Suppressor macrophage treated with lipopolysaccharide for 4 hours (primary cell): ENCODE data around the gene USP15.
"Not testable (repeated sequence)": the region's sequence is repeated elsewhere in the genome, so short reads cannot be mapped to it uniquely, and the experiment has no call there.

Source experiments
- DNase-seq: peaks from one replicate; pipeline ENCODE4 v3.0.0-alpha.2; 2020

The USP15 gene

DNA sequence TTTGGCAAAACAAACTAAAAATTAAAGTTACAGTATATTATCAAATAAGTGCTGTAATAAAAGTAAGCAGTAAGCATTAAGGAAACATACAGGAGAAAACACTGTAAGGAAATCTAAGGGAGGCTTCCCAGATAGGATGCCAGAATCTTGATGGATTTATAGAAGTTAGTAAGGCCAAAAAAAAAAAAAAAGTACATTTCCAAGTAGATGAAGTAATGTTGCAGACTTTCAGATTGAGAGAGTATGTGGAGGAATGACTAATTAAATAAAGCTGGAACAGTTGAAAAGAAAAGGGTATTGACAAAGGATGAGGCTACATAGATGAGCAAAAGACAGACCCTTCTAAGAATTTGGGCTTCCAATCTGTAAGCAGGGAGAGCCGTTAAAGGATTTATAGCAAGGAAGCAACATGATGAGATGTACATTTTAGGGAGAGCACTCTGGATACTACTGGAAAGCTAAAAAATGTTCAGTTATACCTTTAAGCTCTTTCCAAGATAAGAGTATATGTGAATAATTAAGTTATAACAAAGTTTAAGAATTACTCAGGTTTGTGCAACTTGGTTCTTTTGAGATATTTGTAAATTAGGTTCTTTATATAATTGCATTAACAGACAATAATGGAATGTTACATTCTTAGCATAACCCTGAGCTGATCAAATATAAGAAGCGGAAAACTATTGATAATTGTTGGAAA is 119.0 kb downstream of the USP15 start:
- no peak for DNase-seq

DNA sequence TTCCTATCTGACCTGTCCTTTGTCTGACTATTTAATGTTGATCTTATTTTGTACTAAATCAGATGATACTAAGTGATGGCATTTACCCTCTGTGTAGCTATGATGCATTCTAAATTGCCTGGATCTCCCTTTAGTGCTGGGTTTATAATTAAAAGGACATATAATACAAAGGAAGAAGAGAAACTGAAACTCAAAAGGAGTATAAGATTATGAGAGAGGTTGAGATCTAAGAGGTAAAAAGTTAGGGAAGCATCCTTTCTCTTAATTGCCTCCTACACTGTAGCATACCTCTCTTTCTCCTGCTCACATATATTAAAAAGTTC is 119.5 kb downstream of the USP15 start:
- DNase-seq, result no peak

DNA sequence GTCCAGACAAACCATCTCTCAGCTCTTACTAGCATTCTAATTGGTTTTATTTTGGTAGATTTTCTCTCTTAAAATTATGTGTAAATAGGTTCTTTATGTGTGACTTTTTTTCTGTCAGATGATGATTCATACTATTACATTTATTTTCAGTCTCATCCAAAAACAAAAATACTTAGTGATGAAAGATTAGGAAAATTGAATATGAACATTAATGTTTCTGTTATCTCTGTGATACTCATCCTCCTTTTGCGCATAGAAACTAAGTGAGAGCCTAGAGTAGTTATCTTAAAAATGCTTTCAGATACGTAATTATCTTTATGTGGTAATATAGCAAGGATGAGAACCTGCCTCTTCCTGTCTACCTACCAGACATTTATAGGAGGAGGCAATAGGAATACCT is 122.3 kb downstream of the USP15 start:
- DNase-seq, result no peak

DNA sequence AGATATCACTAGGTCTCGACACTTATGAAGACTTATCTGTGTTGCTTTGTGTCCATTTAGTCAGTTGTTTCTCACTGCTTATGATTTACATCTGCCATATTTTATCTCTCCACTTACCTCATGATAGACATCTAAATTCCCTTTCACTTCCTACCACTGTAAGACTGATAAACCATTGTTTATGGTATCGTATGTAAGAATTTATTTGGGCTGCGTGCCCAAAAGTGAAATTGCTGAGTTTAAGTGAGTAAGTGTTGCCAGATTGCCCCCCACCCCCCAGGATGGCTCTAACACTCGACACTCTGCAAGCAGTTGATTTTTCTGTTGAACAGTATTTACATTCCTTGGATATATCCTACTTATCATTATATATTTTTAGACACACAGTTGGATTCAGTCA is 136.5 kb downstream of the USP15 start:
- no peak for DNase-seq

DNA sequence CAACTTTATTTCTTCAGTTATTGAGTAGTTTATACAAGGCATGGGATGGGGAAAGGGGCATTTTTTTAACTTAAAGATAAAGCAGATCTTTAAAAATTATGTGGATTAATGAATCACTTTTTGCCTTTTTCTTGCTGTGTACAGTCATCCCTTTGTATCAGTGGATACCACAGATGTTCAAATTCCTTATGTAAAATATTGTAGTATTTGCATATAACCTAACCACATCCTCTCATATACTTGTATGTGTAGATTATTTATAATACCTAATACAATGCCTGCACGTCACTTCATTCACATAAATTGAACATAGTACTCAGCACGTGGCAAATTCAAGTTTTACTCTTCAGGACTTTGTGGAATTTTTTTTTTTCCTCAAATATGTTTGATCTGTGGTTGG is 139.9 kb downstream of the USP15 start:
- no peak for DNase-seq

DNA sequence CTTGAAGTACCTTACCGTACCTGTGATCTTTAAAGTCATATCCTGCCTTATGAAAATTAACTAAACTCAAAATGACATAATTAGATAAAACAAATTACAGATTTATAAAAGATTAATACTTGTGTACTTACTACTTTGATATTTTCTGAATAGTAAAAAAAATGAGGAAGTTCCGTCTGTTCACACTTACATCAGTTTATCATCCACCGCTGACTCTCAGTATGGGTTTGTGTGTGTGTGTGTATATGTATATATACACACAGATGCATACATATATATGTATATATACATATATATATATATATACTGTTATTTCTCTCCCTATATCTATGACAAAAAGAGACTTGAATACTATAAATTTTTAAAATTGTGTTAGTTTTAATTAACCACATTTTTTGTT is 141.4 kb downstream of the USP15 start:
- no peak for DNase-seq

DNA sequence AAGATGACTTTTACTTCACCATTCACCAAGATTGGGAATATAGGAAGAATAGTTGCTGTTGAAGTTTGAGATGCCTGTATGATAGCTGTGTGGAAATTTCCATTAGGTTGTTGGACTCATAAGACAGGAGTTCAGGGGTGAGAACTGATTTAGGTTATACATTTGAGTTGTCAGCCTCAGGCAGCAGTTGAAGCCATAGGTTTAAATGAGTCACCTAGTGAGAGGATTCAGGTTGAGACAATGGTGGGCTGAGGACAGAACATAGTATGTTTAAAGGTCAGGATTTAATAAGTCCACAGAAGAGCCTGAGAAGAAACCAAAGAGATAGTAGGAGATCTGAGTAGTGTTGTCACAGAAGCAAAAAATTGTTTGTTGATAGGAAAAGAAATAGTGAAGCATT is 142.8 kb downstream of the USP15 start:
- DNase-seq, result no peak

DNA sequence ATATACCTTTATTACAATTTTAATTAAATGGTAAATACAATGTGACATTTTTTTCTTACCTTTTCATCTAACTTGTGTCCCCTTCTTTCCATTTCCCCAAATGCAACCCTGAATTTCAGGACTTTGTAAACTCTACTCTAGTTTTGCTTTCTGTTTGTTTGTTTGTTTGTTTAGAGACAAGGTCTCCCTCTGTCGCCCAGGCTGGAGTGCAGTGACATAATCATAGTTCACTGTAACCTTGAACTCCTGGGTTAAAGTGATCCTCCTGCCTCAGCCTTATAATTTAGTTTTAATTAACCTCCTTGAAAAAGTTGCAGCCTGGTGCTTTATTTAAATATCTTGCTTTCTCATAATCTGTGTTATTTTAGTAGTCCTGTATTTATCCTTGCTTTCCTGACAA is 147.4 kb downstream of the USP15 start:
- no peak for DNase-seq

DNA sequence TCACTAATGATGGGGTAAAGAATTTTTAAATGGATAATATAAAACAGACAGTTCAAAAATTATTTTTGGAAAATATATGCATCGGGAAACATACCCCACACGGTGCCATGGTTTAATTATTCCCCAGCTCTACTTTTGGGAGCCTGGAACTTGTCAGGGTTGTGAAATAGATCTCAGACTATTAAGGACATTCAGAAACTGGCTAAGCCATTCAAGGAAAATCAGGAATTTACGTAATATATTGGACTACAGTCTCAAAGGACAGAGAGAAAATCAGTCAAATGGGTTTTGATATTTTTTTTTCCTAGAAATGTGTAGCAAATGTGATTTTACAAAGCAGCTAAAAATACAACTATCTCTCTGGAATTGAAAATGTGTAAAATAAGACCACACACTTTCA is 148.9 kb downstream of the USP15 start:
- no peak for DNase-seq

DNA sequence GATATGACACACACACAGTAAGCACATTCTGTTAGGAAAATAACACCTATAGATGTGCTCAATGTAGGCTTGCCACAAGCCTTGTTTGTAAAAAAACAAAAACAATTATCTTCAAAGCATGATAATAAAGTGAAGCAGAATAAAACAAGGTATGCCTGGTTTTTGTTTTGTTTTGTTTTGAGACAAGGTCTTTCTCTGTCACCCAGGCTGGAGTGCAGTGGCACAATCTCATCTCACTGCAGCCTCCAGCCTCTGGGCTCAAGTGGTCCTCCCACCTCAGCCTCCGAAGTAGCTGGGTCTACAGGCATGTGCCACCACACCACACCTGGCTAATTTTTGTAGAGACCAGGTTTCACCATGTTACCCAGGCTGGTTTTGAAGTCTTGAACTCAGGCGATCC is 154.0 kb downstream of the USP15 start:
- DNase-seq, result no peak

DNA sequence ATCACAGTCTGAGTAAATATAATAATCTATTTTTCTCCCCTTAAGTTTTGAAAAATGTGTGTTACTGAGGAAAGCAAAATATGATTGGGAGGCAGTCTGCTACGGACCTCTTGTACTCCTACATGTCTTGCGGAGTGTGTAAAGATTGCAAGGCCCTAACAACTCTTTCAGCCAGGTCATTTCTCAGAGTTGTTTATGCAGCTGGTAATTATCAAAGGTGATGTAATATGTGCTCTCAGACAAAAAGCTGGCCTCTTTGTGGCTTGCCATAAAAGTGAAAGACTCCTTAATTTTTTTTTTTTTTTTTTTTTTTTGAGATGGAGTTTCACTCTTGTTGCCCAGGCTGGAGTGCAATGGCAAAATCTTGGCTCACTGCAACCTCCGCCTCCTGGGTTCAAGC is 165.9 kb downstream of the USP15 start:
- DNase-seq, result no peak

DNA sequence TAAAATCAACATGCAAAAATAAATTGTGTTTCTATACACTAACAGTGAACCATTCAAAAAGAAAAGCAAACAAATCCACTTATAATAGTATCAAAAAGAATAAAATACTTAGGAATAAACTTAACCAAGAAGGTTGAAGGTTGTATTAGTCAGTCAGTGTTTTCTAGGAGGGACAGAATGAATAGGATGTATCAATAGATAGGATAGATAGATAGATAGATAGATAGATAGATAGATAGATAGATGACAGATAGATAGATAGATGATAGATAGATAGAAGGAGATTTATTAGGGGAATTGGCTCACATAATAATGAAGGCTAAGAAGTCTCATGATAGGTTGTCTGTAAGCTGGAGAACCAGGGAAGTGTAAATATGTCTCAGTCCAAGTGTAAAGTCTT is 169.3 kb downstream of the USP15 start:
- DNase-seq, result no peak

DNA sequence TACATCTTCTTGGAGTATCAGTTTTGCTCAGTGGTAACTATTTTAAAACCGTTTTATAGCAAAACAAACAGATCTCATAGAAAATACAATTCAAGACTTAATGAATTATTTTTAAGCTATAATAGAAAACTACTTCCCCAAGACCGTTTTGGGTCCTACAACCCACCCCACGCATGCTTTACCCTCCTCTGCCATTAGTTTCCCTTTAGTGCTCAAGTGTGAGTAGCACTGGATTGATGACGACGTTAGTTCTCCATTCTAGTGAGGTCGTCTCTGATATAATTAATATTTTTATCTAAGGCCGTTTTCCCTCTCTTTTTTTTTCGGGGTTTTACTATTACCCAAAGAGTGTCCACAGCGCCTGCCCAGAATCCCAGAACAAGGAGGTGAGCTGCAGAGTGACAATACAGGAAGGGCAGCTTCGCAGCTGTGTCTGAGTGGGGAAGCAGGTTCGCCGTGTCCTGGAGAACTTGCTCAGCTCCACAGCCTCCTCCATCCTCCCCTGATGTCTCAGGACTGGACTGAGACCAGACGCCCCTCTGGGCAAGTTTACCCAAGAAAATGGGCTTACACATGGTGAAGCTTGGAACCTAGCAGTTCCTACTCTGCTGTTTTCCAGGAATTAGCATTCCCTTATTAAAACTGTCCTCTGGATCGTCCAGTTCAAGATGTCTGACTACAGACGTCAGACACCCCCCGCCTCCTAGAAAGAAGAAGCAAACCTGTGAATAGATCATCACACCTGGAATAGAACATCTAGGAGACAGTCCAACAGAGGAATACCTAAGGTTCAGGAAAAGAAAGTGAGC is 174.5 kb downstream of the USP15 start:
- DNase-seq, result peak; percentile 35

DNA sequence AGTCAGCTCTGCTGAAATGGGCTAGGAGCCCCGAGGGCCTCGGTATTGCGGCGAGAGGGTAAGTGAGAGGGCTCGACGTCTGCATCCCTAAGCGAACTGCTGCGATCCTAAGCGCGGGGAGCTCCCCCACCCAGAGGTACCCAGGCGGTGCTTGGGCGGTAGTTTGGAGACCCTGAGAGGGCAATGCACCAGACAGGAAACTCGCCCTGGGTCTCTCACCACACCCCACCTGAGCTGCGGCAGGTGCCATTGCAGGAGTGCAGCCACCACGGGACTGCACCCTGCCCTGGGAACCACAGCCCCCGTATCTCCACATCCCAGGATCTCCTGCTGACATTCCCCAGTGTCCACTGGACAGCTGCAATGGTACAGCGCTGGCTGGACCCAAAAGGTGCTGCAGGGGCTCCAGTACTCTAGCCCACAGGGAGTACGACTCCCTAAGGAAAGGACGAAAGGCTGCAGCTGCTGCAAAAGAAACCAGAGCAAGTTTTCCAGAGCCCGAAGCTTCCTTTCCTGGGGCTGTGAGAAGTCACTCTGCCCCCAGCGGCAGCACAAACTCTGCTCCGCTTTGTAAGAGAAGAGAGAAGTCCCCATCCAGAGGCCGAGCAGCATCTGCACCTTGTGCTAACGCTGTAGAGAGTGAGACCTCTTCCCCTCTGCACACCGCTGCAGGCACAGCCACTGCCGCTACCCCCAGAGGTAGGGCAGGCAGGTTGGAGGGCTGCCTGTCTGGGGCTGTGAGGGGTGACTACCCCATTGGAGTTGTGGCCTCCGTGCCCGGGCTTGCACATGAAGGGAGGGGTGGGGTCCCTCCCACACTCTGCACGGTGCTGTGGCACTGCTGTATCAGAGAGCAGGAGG is 175.3 kb downstream of the USP15 start:
- DNase-seq, result peak; percentile 65

DNA sequence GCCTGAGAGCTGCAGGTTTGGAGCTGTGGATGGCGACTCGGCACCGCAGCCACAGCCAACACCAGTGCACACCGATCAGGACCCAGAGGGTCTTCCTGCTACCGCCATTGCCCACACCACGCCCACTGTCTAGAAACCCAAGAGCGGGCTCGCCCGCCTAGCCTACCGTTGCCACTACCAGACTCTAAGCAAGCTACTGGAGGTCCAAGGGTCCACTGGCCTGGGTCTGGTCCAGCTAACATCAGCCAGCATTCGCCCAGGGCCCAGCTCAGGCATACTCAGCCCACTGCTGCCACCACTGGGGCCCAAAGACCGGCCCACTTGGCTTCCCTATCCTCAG is 175.9 kb downstream of the USP15 start:
- DNase-seq, result no peak

DNA sequence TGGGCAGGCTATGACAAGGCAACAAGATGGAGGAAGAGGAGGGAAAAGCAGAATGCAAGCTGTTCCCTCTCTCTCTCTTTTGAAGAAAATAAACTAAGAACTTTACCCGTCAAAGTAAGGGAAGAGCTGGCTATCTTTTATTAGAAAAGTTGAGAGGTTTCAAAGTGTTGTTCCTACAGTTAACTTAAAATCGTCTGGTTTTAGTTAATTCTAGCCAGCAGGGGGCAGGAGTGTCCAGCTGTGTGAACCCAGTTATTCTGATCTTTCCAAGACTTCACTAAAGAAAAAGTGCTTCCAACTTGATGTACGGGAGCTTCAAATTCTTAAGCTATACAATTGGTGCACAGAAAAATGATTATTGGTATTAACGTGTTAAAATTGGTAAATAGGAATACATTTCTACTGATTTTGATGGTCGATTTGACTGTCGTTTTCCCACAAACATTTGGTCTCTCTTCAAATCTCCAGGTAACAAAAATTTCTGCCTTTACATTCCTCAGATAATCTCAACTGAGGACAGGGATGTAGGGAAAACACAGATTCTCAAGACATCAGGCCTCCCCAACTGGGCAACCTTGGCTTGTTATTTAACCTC is 178.0 kb downstream of the USP15 start:
- peak; percentile 69 for DNase-seq

DNA sequence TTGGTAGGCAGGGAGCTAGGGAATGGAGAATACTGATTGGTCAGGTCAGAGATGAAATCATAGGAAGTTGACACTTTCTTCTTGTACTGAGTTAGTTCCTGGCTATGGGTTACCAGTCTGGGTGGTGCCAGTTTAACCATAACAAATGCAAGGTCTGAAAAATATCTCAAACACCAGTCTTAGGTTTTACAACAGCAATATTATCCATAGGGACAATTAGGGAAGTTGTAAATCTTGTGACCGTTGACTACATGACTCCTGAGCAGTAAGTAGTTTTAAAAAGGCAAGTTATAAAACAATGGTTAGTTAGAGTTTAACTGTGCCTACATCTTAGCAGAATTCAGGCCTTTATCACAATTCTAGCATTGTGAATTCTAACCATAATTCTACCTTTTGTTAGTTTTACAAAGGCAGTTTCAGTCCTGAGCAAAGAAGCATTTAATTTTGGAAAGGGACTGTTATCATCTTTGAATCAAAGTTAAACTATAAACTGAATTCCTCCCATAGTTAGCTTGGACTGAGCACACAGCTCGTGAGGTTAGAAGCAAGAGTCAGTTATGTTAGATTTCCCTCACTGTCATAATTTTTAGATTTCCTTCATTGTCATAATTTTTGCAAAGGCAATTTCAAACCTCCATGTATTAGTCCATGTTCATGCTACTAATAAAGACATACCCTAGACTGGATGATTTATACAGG is 186.7 kb downstream of the USP15 start:
- no peak for DNase-seq

DNA sequence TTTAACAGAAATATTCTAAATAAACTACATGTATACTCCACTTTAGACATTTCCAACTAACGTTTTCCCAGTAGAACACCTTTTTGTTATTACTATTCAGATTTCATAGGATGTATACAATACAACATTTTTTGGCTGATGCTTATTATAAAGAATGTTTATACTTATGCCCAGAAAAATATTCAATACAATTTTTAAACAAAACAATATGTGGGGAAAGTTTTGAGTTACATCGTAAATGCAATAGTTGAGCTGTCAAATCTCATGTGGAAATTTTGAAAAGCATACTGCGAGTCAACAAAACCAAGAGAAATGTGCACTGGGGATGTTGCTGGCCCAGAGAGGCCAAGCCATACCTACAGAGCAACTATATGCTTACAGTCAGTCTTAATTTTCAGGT is 188.2 kb downstream of the USP15 start:
- no peak for DNase-seq

DNA sequence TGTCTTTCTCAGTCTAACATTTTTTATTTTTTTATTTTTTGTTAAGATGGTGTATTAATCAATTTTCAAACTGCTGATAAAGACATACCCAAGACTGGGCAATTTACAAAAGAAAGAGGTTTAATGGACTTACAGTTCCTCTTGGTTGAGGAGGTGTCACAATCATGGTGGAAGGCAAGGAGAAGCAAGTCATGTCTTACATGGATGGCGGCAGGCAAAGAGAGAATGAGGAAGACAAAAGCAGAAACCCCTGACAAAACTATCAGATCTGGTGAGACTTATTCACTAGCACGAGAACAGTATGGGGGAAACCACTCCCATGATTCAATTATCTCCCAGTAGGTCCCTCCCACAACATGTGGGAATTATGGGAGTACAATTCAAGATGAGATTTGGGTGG is 195.2 kb downstream of the USP15 start:
- not testable (repeated sequence) for DNase-seq

DNA sequence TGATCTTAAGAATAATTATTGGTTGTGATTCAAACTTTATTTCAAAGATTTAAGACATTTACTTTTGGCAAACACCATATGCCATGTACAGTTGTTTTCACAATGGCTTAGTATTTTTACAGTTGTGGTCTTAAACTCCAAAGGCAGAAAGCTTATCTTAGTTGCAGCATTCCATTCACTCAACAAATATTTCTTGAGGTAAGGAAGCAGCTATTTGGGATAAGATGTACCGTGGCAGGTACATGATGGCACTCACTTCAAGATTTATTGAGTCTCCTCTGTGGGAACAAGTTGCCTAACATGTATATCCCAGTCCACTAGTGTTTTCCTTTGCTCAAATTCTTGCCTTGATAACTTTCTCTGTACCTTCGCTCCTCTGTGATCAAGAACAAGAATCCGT is 198.4 kb downstream of the USP15 start:
- DNase-seq, result no peak

DNA sequence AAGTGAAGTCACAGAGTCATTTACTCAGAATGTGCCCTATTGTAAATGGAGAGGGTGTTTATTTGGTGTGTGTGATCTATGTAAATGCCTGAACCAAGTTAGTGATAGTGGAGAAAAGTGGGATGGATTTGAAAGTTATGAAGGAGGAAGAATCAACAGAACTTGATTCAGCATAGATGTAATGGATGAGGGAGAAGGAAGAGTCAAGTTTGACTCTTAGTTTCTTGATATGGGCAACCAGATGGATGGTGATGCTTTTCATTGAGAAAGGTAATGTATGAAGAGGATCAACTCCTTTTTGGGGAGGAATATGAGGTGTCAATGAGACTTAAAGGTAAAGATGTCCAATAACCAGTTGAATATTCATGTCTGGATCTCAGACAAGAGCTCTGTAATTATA is 199.8 kb downstream of the USP15 start:
- no peak for DNase-seq

DNA sequence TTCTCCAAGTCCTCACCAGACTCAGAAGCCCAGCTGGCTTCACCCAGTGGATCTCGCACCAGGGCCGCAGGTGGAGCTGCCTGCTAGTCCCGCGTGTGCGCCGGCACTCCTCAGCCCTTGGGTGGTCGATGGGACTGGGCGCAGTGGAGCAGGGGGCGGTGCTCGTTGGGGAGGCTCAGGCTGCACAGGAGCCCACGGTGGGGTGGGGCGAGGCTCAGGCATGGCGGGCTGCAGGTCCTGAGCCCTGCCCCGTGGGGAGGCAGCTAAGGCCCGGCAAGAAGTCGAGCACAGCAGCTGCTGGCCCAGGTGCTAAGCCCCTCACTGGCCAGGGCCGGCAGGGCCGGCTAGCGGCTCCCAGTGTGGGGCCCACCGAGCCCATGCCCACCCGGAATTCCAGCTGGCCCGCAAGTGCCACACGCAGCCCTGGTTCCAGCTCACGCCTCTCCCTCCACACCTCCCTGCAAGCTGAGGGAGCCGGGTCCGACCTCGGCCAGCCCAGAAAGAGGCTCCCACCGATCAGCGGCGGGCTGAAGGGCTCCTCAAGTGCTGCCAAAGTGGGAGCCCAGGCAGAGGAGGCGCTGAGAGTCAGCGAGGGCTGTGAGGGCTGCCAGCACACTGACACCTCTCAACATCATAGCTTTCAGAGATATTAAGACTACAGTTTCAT is 201.1 kb downstream of the USP15 start:
- not testable (repeated sequence) for DNase-seq
